Measurements from ENCODE around the gene TACR2.

The TACR2 gene

GRCh38 chr10:69464401-69464800 lies 47.7 kb upstream of the TACR2 start:
- TF ChIP-seq POLR2AphosphoS5 (IDR thresholded peaks at IDR 0.05; ENCODE audit: low read depth, low read length) (no peak), SIN3A (IDR thresholded peaks at IDR 0.05; ENCODE audit: borderline replicate concordance, insufficient read depth, low read length) (no peak), FOXP2 (optimal IDR thresholded peaks at IDR 0.05; ENCODE audit: borderline replicate concordance, extremely low read depth, extremely low read length, insufficient read depth) (no peak), REST (IDR thresholded peaks at IDR 0.05; ENCODE audit: insufficient read depth in 1 of 2, low read depth in 2 of 2, low read length in 2 of 2) (no peak), TAF1 (IDR thresholded peaks at IDR 0.05; ENCODE audit: borderline replicate concordance, insufficient read depth, low read length) (no peak)

DNA sequence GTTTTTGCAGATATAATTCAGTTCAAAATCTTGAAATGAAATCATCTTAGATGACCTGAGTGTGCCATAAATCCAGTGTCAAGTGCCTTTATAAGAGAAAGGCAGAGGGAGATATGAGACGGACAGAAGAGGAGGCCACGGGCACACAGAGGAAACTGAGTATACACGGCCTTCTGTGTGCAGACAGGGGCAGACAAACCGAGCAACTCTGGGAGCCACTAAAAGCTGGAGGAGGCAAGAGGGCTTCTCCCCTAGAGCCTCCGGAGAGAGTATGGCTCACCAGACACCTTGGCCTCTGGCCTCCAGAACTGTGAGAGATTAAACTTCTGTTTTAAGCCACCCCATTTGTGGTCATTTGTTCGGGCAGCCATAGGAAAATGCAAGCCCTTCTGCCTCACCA lies 47.2 kb upstream of the TACR2 start:
- TF ChIP-seq POLR2AphosphoS5 (IDR thresholded peaks at IDR 0.05; ENCODE audit: low read depth, low read length): no peak
- TF ChIP-seq FOXP2 (optimal IDR thresholded peaks at IDR 0.05; ENCODE audit: borderline replicate concordance, extremely low read depth, extremely low read length, insufficient read depth): no peak
- no peak for TF ChIP-seq REST (IDR thresholded peaks at IDR 0.05; ENCODE audit: insufficient read depth in 1 of 2, low read depth in 2 of 2, low read length in 2 of 2)
- TF ChIP-seq TAF1 (IDR thresholded peaks at IDR 0.05; ENCODE audit: borderline replicate concordance, insufficient read depth, low read length): no peak
- TF ChIP-seq SIN3A (IDR thresholded peaks at IDR 0.05; ENCODE audit: borderline replicate concordance, insufficient read depth, low read length): no peak

DNA sequence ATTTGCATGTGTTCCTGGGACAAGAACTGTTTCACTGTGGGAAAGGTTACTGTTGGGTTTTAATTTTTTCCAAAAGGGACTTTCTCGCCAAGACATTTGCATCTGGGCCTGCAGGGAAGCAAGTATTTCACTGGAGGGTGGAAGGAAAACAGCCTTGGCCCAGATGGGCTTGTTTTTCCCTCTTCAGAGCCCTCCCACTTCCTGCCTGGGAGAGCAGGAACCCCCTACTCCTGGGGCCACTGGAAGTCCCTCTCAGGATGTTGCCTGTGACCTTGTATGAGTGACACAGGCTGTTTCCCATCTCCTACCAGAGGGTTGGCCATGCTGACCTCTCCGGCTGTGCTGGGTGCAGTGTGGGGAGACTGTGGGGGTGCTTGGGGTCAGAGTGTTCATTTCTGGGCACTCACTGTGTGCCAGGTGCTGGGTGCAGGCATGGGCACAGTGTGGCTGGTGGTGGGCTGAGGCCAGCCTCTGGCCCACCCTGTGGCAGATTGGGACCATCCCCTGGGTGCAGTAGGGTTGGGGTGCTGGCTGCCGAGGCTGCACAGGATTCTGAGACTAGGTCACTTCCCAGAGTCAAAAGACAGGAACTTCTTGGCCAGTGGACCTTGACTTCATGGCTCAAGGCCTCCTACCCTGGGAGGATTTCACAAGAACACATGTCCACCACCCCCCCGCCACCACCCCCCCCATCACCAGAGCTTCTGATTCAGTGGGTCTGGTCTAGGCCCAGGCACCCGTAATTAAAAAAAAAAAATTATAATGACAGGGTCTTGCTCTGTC lies 44.7 kb upstream of the TACR2 start:
- TF ChIP-seq FOXP2 (optimal IDR thresholded peaks at IDR 0.05; ENCODE audit: borderline replicate concordance, extremely low read depth, extremely low read length, insufficient read depth): peak; percentile 20
- no peak for TF ChIP-seq TAF1 (IDR thresholded peaks at IDR 0.05; ENCODE audit: borderline replicate concordance, insufficient read depth, low read length)

GRCh38 chr10:69460576-69461242 lies 44.0 kb upstream of the TACR2 start:
- TF ChIP-seq FOXP2 (optimal IDR thresholded peaks at IDR 0.05; ENCODE audit: borderline replicate concordance, extremely low read depth, extremely low read length, insufficient read depth) (no peak), TAF1 (IDR thresholded peaks at IDR 0.05; ENCODE audit: borderline replicate concordance, insufficient read depth, low read length) (no peak), SIN3A (IDR thresholded peaks at IDR 0.05; ENCODE audit: borderline replicate concordance, insufficient read depth, low read length) (no peak), REST (IDR thresholded peaks at IDR 0.05; ENCODE audit: insufficient read depth in 1 of 2, low read depth in 2 of 2, low read length in 2 of 2) (no peak), POLR2AphosphoS5 (IDR thresholded peaks at IDR 0.05; ENCODE audit: low read depth, low read length) (no peak)

DNA sequence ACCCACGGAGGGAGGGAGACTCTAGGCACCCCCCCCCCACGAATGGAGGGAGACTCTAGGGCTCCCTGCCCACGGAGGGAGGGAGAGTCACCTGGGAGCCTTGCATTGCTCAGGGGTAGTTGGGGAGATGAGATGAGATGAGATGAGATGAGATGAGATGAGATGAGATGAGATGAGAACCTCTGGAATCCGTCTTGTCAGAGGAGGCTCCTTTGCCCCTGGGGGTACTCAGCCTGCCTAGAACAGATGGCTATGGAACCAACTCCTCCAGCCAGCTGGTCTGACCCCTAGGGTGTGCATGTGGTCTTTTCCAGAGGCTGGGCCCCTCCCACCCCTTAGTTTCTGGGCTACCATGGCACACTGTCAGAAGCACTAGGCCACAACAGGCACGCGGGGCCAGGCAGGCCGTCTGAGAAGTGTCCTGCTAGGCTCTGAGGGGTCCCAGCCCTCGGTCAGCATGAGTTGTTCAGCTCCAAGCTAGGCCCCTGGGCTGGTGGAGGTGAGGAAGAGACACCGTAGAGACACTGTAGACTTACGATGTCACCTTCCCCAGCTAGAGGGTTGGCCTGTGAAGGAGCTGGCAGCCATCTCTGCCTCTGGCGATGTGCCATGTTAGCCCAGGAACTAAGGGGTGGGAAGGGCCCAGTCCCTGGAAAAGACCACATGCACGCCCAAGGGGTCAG lies 43.3 kb upstream of the TACR2 start:
- TF ChIP-seq TAF1 (IDR thresholded peaks at IDR 0.05; ENCODE audit: borderline replicate concordance, insufficient read depth, low read length) (no peak), FOXP2 (optimal IDR thresholded peaks at IDR 0.05; ENCODE audit: borderline replicate concordance, extremely low read depth, extremely low read length, insufficient read depth) (no peak), POLR2AphosphoS5 (IDR thresholded peaks at IDR 0.05; ENCODE audit: low read depth, low read length) (no peak), REST (IDR thresholded peaks at IDR 0.05; ENCODE audit: insufficient read depth in 1 of 2, low read depth in 2 of 2, low read length in 2 of 2) (no peak), SIN3A (IDR thresholded peaks at IDR 0.05; ENCODE audit: borderline replicate concordance, insufficient read depth, low read length) (no peak)

Measured in PFSK-1 (cell line).